CD14-positive monocyte (primary cell): ENCODE measurements around the gene MCEE. TPM values are rescaled to one million over a fixed set of nuclear protein-coding genes. Genes with fewer than 3 reads are reported as not detected.

Experiments
- DNase-seq, 3 donors: peaks; one replicate each; pipeline ENCODE4 v3.0.0-alpha.2; 2011 to 2022
- H2AFZ ChIP-seq: 2 replicates; pipeline ENCODE4 v1.6.0; 2012; ENCODE audit warnings: mild to moderate bottlenecking, low read depth, low read length, inconsistent platforms; ENCODE audit not compliant: insufficient read depth, poor library complexity, severe bottlenecking
- H3K27ac ChIP-seq, 2 donors: 1 replicate in 1 of 2; 2 replicates in 1 of 2; pipeline ENCODE4 v1.5.1; 2012 to 2013; ENCODE audit warnings: low read length in 2 of 2, control low read depth in 1 of 2, inconsistent platforms in 1 of 2, low read depth in 1 of 2, mild to moderate bottlenecking in 1 of 2
- H3K27me3 ChIP-seq, 2 donors: one replicate each; pipeline versions ENCODE4 v1.6.0 to v1.6.1; 2011 to 2013; ENCODE audit warnings: low read length in 2 of 2; ENCODE audit not compliant: control insufficient read depth in 2 of 2, insufficient read depth in 2 of 2
- H3K36me3 ChIP-seq, 2 donors: replicated peaks in 1 of 2; 1 replicate in 1 of 2; 2 replicates in 1 of 2; pipeline versions ENCODE4 v1.5.1 to v1.6.1; 2012 to 2013; ENCODE audit warnings: low read length in 2 of 2, control low read depth in 1 of 2, inconsistent platforms in 1 of 2, mild to moderate bottlenecking in 1 of 2; ENCODE audit not compliant: insufficient read depth in 2 of 2, control insufficient read depth in 1 of 2
- H3K4me1 ChIP-seq, 2 donors: 1 replicate in 1 of 2; 2 replicates in 1 of 2; pipeline versions ENCODE4 v1.5.1 to v1.6.1; 2012 to 2013; ENCODE audit warnings: low read length in 2 of 2, control low read depth in 1 of 2, inconsistent platforms in 1 of 2, mild to moderate bottlenecking in 1 of 2, moderate library complexity in 1 of 2; ENCODE audit not compliant: insufficient read depth in 2 of 2, control insufficient read depth in 1 of 2
- H3K4me2 ChIP-seq: replicated peaks from 2 replicates; pipeline ENCODE3; 2012; ENCODE audit warnings: low read length, moderate library complexity, mild to moderate bottlenecking; ENCODE audit not compliant: poor library complexity, severe bottlenecking; ENCODE audit errors: extremely low read depth
- H3K4me3 ChIP-seq, 3 experiments: fragments of 200-600 bp in 1 of 3; sonication (generic) in 1 of 3; replicated peaks in 1 of 3; 1 replicate in 2 of 3; 2 replicates in 1 of 3; pipeline ENCODE4 v1.5.1; 2011 to 2013; ENCODE audit warnings: low read length in 3 of 3, mild to moderate bottlenecking in 3 of 3, control low read depth in 2 of 3, low read depth in 2 of 3, inconsistent platforms in 1 of 3, moderate library complexity in 1 of 3
- H3K79me2 ChIP-seq: 2 replicates; pipeline ENCODE4 v1.6.0; 2012; ENCODE audit warnings: mild to moderate bottlenecking, control low read depth, inconsistent platforms, low read length, moderate library complexity; ENCODE audit not compliant: insufficient read depth
- H3K9ac ChIP-seq: 2 replicates; pipeline ENCODE4 v1.6.0; 2017; ENCODE audit warnings: low read length, mild to moderate bottlenecking; ENCODE audit not compliant: insufficient read depth, poor library complexity, severe bottlenecking
- H3K9me3 ChIP-seq, 2 donors: replicated peaks in 1 of 2; 1 replicate in 1 of 2; 2 replicates in 1 of 2; pipeline versions ENCODE4 v1.5.1 to v1.6.1; 2012 to 2013; ENCODE audit warnings: low read length in 2 of 2, control low read depth in 1 of 2; ENCODE audit not compliant: control insufficient read depth in 1 of 2, insufficient read depth in 1 of 2
- H4K20me1 ChIP-seq: 2 replicates; pipeline ENCODE4 v1.6.0; 2012; ENCODE audit warnings: mild to moderate bottlenecking, low read length, control low read depth, moderate library complexity; ENCODE audit not compliant: insufficient read depth
- H3K27ac Mint-ChIP-seq, 7 donors: one replicate each; pipeline ENCODE4 v1.8.0; 2020; ENCODE audit warnings: mild to moderate bottlenecking in 7 of 7, mixed read lengths in 7 of 7, moderate library complexity in 6 of 7, inconsistent platforms in 2 of 7
- H3K27me3 Mint-ChIP-seq, 3 donors: one replicate each; pipeline ENCODE4 v1.8.0; 2021 to 2022; ENCODE audit warnings: low read depth in 3 of 3, mild to moderate bottlenecking in 3 of 3, mixed read lengths in 3 of 3, moderate library complexity in 3 of 3, inconsistent platforms in 1 of 3
- H3K36me3 Mint-ChIP-seq, 2 donors: one replicate each; pipeline ENCODE4 v1.8.0; 2020; ENCODE audit warnings: mixed read lengths in 2 of 2, inconsistent platforms in 1 of 2, mild to moderate bottlenecking in 1 of 2
- H3K4me1 Mint-ChIP-seq: one replicate; pipeline ENCODE4 v1.8.0; 2020; ENCODE audit warnings: mild to moderate bottlenecking, mixed read lengths
- H3K4me3 Mint-ChIP-seq, 2 donors: one replicate each; pipeline ENCODE4 v1.8.0; 2020; ENCODE audit warnings: mild to moderate bottlenecking in 2 of 2, mixed read lengths in 2 of 2, moderate library complexity in 1 of 2
- H3K9me3 Mint-ChIP-seq, 7 donors: one replicate each; pipeline ENCODE4 v1.8.0; 2020 to 2022; ENCODE audit warnings: mixed read lengths in 7 of 7, mild to moderate bottlenecking in 6 of 7, moderate library complexity in 6 of 7, inconsistent platforms in 2 of 7
- WGBS: methylation state at CpG from one replicate; pipeline ENCODE4 v1.1.5; 2013; ENCODE audit warnings: missing lambda C conversion rate; ENCODE audit not compliant: insufficient coverage; 5-methylcytosine and 5-hydroxymethylcytosine counted together
- intact Hi-C, 2 donors: fragments of 100-400 bp; cut with micrococcal nuclease; formaldehyde crosslinking; loops; one replicate each; pipeline versions ENCODE4 v1.15.0 to v1.15.1; 2023
- polyA plus RNA-seq, 3 donors: library from polyadenylated mRNA; depleted of rRNA in 1 of 3; unstranded in 2 of 3; stranded (reverse) in 1 of 3; fragments of 300-500 nt in 2 of 3; fragments of >200 nt in 1 of 3; fragmentation: Illumina TruSeq in 2 of 3; gene quantifications; 1 replicate in 2 of 3; 2 replicates in 1 of 3; pipeline ENCODE4 v1.2.3, GENCODE V29; 2012 to 2021
- TF ChIP-seq, protein P1 (sequence below): fragments of 200-600 bp; IDR thresholded peaks from one replicate; pipeline ENCODE4 v1.8.0; 2022; ENCODE audit warnings: antibody characterized with exemption, mild to moderate bottlenecking

MCEE gene
- polyA plus RNA-seq, 3 donors = 9.3 to 29.0 (median 24.7) TPM

DNA sequence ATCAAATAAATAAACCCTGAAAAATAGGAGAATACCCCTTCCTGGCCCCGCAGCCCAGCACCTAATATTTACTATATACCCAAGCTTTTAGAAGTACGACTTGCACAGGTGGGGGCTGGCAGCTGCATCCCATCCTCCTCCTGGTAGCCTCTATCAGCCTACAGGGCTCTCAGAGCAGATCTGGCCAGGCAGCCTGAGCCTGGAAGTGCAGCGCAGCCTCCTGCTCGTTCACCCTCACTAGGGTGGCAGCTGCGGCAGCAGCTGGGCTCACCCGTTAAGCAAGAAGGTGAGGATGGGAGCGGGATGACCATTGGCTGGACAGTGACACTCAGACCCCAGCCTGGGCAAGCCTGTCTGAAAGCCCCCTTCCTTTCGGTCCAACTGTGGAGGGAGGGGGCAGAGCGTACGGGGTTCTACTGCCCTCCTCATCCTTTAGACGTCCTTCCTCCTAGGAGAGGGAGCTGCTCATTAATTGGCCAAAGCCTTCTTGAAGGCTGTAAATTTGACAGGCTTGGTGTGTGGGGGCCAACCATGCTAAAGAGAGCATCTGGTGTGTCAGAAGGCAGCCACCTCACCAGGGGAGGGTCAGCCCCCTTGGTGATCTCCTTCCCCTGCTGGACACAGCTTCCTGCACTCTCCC is 23.7 kb upstream of the MCEE start:
- no peaks in the 10 kb centered on the region for H3K9me3 Mint-ChIP-seq
- H3K36me3 Mint-ChIP-seq = peaks cover 20 to 22% of the 10 kb centered on the region in 2 donors
- Histone ChIP-seq H3K4me1 (peaks cover 4% of the 10 kb centered on the region in 2 donors), H3K36me3 (peaks cover 19 to 21% of the 10 kb centered on the region in 2 donors), H3K4me2 (no peak overlapping the region), H2AFZ (no peak overlapping the region), H3K9ac (no peak overlapping the region), H3K27me3 (no peaks in the 10 kb centered on the region), H3K79me2 (no peaks in the 10 kb centered on the region), H3K4me3 (no peak overlapping the region), H3K9me3 (no peaks in the 10 kb centered on the region), H4K20me1 (no peaks in the 10 kb centered on the region), H3K27ac (no peak overlapping the region)
- peaks cover 9% of the 10 kb centered on the region for H3K4me1 Mint-ChIP-seq
- H3K27ac Mint-ChIP-seq = no peak overlapping the region
- TF ChIP-seq, protein P1, sequence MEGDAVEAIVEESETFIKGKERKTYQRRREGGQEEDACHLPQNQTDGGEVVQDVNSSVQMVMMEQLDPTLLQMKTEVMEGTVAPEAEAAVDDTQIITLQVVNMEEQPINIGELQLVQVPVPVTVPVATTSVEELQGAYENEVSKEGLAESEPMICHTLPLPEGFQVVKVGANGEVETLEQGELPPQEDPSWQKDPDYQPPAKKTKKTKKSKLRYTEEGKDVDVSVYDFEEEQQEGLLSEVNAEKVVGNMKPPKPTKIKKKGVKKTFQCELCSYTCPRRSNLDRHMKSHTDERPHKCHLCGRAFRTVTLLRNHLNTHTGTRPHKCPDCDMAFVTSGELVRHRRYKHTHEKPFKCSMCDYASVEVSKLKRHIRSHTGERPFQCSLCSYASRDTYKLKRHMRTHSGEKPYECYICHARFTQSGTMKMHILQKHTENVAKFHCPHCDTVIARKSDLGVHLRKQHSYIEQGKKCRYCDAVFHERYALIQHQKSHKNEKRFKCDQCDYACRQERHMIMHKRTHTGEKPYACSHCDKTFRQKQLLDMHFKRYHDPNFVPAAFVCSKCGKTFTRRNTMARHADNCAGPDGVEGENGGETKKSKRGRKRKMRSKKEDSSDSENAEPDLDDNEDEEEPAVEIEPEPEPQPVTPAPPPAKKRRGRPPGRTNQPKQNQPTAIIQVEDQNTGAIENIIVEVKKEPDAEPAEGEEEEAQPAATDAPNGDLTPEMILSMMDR = no peak
- H3K4me3 Mint-ChIP-seq = no peak overlapping the region
- no peak for DNase-seq
- WGBS = 97% methylated on average over 7 of the region's 11 CpGs
- intact Hi-C loops = no loop called here
- H3K27me3 Mint-ChIP-seq = peaks cover 1 to 3% (median 2%) of the 10 kb centered on the region in 3 donors

DNA sequence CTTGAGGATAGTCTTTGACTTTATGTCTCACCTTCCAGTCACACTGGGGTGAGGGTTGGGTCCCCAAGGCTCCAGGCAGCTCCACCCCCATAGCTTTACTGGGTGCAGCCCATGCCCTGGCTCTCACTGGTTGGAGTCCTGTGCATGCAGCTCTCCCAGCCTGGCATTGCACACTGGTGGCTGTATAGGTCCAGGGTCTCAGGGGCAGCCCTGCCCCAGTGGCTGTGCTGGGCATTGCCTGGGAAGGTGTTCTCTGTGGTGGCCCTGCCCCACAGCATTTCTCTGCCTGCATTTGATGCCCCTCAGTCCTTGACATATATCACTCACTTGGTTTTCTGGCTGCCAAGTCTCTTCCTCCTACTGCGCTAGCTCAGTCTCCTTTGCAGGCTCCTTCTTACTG is 21.6 kb upstream of the MCEE start:
- Mint-ChIP-seq H3K4me3 (no peak overlapping the region), H3K27ac (no peak overlapping the region), H3K4me1 (no peaks in the 10 kb centered on the region), H3K27me3 (peaks cover 1 to 2% (median 2%) of the 10 kb centered on the region in 3 donors), H3K9me3 (no peaks in the 10 kb centered on the region), H3K36me3 (peaks cover 38 to 41% of the 10 kb centered on the region in 2 donors)
- WGBS = 100% methylated on average over 1 of the region's 1 CpG
- H4K20me1 ChIP-seq = no peaks in the 10 kb centered on the region
- intact Hi-C loops = no loop called here
- no peak overlapping the region for H2AFZ ChIP-seq
- TF ChIP-seq, protein P1 = no peak
- H3K36me3 ChIP-seq = peaks cover 39 to 42% of the 10 kb centered on the region in 2 donors
- H3K4me3 ChIP-seq = no peak overlapping the region
- H3K9me3 ChIP-seq = no peaks in the 10 kb centered on the region
- no peaks in the 10 kb centered on the region for H3K4me1 ChIP-seq
- no peak overlapping the region for H3K4me2 ChIP-seq
- no peak overlapping the region for H3K9ac ChIP-seq
- DNase-seq = no peak
- H3K27me3 ChIP-seq = no peaks in the 10 kb centered on the region
- H3K79me2 ChIP-seq = no peaks in the 10 kb centered on the region
- no peak overlapping the region for H3K27ac ChIP-seq
